NCI-H146 treated with DMSO at 0.1 percent for 48 hours (cell line): Measurements from ENCODE around the gene CDK8.

Source experiments
- DNase-seq: peaks from one replicate; lab custom pipeline; 2025; ENCODE audit not compliant: unreplicated experiment; lab: John Stamatoyannopoulos, UW

CDK8 gene

DNA sequence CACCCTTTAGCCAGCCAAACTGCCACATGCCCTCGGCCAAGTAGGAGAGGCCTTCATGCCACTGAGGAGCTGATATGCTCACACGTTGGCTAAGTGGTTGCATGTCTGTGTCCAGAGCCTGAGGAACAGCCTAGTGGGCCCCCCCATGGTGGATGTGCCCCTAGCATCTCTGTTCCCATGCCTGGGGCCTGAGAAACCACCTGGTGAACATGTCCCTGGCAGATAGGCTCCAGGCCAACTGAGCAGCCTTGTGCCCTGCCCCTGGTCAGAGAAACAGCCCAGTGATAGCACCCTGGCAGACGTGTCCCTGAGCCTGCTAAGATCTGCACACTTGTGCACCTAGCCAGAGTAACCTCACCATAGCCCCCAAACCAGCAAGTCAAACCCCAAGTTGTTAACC is 181.7 kb downstream of the CDK8 start:
- no peak for DNase-seq

DNA sequence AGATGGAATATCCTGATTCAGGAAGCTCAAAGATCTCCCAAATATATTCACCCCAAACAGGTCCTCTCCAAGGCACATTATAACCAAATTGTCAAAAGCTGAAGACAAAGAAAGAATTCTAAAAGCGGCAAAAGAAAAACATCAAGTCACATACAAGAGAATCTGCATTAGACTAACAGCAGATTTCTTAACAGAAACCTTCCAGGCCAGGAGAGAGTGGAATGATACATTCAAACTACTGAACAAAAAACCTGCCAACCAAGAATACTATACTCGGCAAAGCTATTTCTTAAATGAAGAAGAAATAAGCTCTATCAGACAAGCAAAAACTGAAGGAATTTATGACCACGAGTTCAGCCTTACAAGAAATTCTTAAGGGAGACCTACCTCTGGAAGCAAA is 183.0 kb downstream of the CDK8 start:
- DNase-seq = no peak

DNA sequence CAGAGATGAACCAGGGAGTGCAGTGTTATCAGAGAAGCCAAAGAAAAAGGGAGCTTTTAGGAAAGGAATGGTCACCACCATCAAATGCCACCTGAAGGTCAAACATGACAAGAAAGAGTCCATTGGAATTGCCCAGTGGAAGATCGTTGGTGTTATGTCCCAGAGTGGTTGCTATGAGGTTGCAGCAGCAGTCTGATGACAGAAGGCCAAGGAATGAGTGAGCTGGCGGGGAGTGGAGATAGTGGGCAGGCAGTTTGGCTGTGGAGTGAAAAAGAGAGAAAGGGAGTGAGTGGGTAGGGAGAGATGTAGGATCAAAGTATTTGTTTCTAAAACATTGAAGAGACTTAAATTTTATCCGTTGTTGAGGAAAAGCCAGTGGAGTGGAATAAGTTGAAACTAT is 186.2 kb downstream of the CDK8 start:
- no peak for DNase-seq

DNA sequence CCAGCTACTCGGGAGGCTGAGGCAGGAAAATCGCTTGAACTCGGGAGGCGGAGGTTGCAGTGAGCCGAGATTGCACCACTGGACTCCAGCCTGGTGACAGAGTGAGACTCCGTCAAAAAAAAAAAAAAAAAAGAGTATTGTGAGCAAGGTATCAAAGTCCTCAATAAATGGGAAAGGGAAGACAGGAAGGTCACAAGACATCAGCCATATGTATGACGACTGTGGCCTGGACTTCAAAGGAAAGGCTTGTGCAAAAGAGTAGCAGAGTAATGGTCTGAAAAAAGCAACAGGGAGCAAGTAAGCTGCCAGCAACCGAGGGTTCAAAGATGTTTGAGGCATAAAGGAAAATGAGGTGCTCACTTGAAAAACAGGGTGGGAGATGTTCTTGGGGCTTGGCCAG is 187.5 kb downstream of the CDK8 start:
- no peak for DNase-seq

DNA sequence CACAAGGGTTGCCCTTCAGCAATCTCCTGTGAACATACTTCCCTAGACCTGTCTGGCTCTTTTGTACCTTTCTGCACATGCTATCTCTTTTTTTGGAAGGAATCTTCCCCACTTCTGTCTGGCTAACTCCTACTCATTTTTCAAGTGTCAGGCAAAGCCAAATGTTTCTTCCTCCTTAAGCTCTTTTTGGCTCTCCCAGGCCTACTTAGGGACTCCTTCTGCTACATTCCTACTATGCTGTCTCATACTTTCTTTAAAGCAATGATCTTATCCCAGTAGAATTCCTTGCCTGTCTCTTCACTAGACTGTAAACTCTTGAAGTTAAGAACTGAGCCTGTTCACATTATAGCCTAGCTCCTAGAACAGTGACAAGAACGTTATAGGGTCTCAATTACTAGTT is 188.6 kb downstream of the CDK8 start:
- DNase-seq = no peak

DNA sequence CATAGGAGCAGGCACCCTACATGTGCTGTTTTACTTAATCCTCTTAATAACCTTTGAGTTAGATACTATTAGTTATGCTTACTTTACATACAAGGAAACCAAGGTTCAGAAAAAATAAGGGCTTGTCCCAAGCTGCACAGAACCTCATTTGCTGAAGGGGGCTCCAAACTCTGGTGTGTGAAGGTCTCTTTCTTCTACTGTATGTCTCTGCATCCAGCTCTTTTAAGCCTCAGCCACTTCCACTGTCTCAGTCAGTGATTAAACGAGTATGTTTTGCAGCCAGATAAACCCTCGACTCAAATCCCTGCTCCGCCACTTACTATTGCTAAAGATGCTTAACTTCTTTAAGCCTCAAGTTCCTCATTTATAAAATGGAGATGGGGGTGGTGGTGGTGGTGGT is 191.2 kb downstream of the CDK8 start:
- no peak for DNase-seq

DNA sequence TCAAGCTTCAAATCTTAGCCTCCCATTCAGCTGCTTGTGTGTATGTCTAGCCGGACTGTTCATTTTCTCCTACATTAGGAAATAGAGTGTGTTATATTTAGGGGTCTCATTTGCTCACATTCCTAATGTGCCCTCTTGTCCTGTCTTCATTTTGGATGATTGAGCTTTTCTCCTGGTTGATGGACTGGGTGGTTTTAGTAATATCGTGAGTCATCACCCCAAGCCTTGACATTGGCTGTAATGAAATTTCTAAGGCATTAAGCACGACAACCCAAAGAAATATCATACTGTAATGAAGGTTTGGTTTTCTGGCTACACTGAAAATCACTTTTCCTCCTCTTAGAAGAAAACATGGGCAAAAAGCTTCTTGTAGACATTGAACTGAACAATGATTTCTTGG is 192.8 kb downstream of the CDK8 start:
- DNase-seq = no peak

DNA sequence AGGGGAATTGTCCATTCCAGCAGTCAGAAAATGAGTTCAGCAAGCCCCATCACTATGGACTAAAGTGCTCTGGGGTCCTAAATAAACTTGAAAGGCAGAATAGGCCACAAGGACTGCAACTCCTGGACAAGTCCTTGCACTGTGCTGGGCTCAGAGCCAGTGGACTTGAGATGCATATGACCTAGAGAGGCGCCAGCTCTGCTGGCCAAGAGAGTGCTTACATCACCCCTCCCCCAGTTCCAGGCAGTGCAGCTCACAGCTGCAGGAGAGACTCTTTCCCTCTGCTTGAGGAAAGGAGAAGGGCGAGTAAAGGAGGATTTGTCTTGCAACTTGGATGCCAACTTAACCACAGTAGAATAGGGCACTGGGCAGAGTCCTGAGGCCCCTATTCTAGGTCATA is 194.1 kb downstream of the CDK8 start:
- DNase-seq = no peak

DNA sequence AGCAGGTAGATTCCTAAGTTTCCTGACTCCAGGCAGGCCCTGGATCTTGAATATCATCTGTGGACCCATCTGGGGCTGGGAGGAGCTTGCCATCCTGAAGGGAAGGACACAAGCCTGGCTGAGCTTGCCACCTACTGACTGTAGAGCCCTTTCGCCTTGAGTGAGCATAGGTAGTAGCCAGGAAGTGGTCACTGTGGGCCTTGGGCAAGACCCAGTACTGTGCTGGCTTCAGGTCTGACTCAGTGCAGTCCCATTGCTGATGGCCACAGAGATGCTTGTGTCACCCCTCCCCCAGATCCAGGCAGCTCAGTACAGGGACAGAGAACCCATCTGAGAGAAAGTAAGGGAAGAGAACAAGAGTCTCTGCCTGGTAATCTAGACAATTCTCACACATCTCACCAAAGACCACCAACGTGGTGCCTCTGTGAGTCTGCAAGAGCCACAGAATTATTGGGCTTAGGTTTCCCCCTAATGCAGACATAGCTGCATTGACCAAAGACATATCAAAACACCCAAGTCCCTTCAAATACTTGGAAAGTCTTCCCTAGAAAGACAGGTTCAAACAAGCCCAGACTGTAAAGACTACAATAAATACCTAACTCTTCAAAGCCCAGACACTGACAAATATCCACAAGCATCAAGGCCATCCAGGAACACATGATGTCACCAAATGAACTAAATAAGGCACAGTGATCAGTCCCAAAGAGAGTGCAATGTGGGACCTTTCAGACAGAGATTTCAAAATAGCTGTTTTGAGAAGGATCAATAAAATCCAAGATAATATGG is 195.3 kb downstream of the CDK8 start:
- no peak for DNase-seq
